OCI-LY7 (cell line): ENCODE data around the gene CRADD. TPM values are rescaled to one million over a fixed set of nuclear protein-coding genes. Genes with fewer than 3 reads are reported as not detected.

Experiments used
- BruUV-seq: library from RNA; stranded (reverse); fragments of 400-500 nt; replicated peaks from 2 replicates; lab custom pipeline; 2021; lab: Mats Ljungman, UMichigan
- CTCF ChIA-PET: fragments of 300-600 bp; sonication (Branson Sonifier 250); formaldehyde crosslinking; loops from one replicate; lab custom pipeline; 2022; ENCODE audit warnings: antibody characterized with exemption; ENCODE audit not compliant: unreplicated experiment; lab: Charles Lee
- POLR2A ChIA-PET: fragments of 300-600 bp; sonication (Branson Sonifier 250); formaldehyde crosslinking; loops from one replicate; lab custom pipeline; 2022; ENCODE audit warnings: antibody characterized with exemption; lab: Charles Lee
- DNase-seq: peaks from one replicate; pipeline ENCODE4 v3.0.0-alpha.2; 2015; ENCODE audit warnings: low spot score
- H2AFZ ChIP-seq: fragments of 200-600 bp; sonication (generic), shearing (Covaris generic); 2 replicates; pipeline ENCODE4 v1.6.1; 2014; ENCODE audit warnings: mild to moderate bottlenecking, antibody characterized with exemption, low read length, moderate library complexity
- H3K27ac ChIP-seq: fragments of 200-600 bp; sonication (generic); 2 replicates; pipeline ENCODE4 v1.5.1; 2014; ENCODE audit warnings: mixed run types, low read depth, mild to moderate bottlenecking, moderate library complexity, low read length, inconsistent platforms; ENCODE audit not compliant: poor library complexity, severe bottlenecking
- H3K36me3 ChIP-seq: fragments of 200-600 bp; sonication (generic); 2 replicates; pipeline ENCODE4 v1.6.1; 2014; ENCODE audit warnings: mild to moderate bottlenecking, antibody characterized with exemption, low read length, moderate library complexity, mixed read lengths; ENCODE audit not compliant: insufficient read depth
- H3K4me1 ChIP-seq: fragments of 200-600 bp; sonication (generic); 2 replicates; pipeline ENCODE4 v1.5.1; 2014; ENCODE audit warnings: mild to moderate bottlenecking, low read length; ENCODE audit not compliant: insufficient read depth, poor library complexity, severe bottlenecking
- H3K4me2 ChIP-seq: fragments of 200-600 bp; sonication (generic); 2 replicates; pipeline ENCODE4 v1.6.1; 2014; ENCODE audit warnings: mild to moderate bottlenecking, low read length
- H3K4me3 ChIP-seq: fragments of 200-600 bp; sonication (generic); 2 replicates; pipeline ENCODE4 v1.5.1; 2014; ENCODE audit warnings: mild to moderate bottlenecking, low read depth, low read length; ENCODE audit not compliant: poor library complexity, severe bottlenecking
- H3K79me2 ChIP-seq: fragments of 200-600 bp; sonication (generic); 2 replicates; pipeline ENCODE4 v1.6.1; 2016; ENCODE audit warnings: low read depth, mild to moderate bottlenecking, low read length, moderate library complexity, mixed read lengths; ENCODE audit not compliant: insufficient read depth
- H3K9me2 ChIP-seq: fragments of 200-600 bp; sonication (generic); 2 replicates; pipeline ENCODE4 v1.6.1; 2016; ENCODE audit warnings: mild to moderate bottlenecking, low read length, mixed read lengths; ENCODE audit not compliant: insufficient read depth
- H3K9me3 ChIP-seq: fragments of 200-600 bp; sonication (generic); 2 replicates; pipeline ENCODE4 v1.6.1; 2014; ENCODE audit warnings: mild to moderate bottlenecking, mixed run types, low read length, mixed read lengths
- H4K20me1 ChIP-seq: fragments of 200-600 bp; sonication (generic); 2 replicates; pipeline ENCODE4 v1.6.1; 2014; ENCODE audit warnings: mild to moderate bottlenecking, antibody characterized with exemption, low read length, moderate library complexity, mixed read lengths; ENCODE audit not compliant: insufficient read depth
- CTCF ChIP-seq: fragments of 200-600 bp; sonication (generic); conservative IDR thresholded peaks from 2 replicates; pipeline ENCODE4 v1.5.1; 2014; ENCODE audit warnings: mild to moderate bottlenecking, antibody characterized with exemption, low read length, moderate library complexity, mixed read lengths
- EZH2phosphoT487 ChIP-seq: fragments of 200-600 bp; sonication (generic); IDR thresholded peaks from 2 replicates; pipeline ENCODE4 v1.6.1; 2018; ENCODE audit warnings: low read depth, borderline replicate concordance, mild to moderate bottlenecking, mixed run types, antibody characterized with exemption, low read length, moderate library complexity, mixed read lengths
- intact Hi-C: fragments of 100-400 bp; cut with micrococcal nuclease; formaldehyde crosslinking; loops from one replicate; pipeline ENCODE4 v1.10.0; 2022; ENCODE audit not compliant: unreplicated experiment
- total RNA-seq, 2 experiments: library from RNA; depleted of rRNA in 1 of 2; stranded (reverse); fragments of >200 nt in 1 of 2; shearing (Covaris generic) in 1 of 2; gene quantifications; 2 replicates each; pipeline ENCODE4 v1.2.3, GENCODE V29; 2014 to 2022

CRADD gene
- total RNA-seq, 2 experiments from 2014 or later, result 10.5 to 16.8 TPM

- POLR2A ChIA-PET, result no interaction called here
These were observed 59.5 kb downstream of the CRADD start for GRCh38 chr12:93736640-93737178.

GRCh38 chr12:93737457-93738198, 60.5 kb downstream of the CRADD start:
- POLR2A ChIA-PET, result no interaction called here
- no TSS peak for BruUV-seq

More at GRCh38 chr12:93736640-93737178, 59.5 kb downstream of the CRADD start:
- BruUV-seq, result no TSS peak
- intact Hi-C loops, result no loop called here
- TF ChIP-seq EZH2phosphoT487 (no peak), CTCF (no peak)
- Histone ChIP-seq H3K79me2 (no peaks in the 10 kb centered on the region), H4K20me1 (no peaks in the 10 kb centered on the region), H3K27ac (no peak overlapping the region), H2AFZ (no peak overlapping the region), H3K4me3 (no peak overlapping the region), H3K36me3 (no peaks in the 10 kb centered on the region), H3K4me2 (no peak overlapping the region), H3K9me3 (no peaks in the 10 kb centered on the region), H3K4me1 (no peaks in the 10 kb centered on the region), H3K9me2 (no peaks in the 10 kb centered on the region)
- DNase-seq, result no peak
- CTCF ChIA-PET, result no interaction called here

More at GRCh38 chr12:93737457-93738198, 60.5 kb downstream of the CRADD start:
- no peaks in the 10 kb centered on the region for H3K4me1 ChIP-seq
- no peak overlapping the region for H3K4me3 ChIP-seq
- H4K20me1 ChIP-seq, result no peaks in the 10 kb centered on the region; the same call in 1 of the 2 replicates
- H3K9me3 ChIP-seq, result no peaks in the 10 kb centered on the region
- H3K27ac ChIP-seq, result no peak overlapping the region
- intact Hi-C loops, result no loop called here
- no peak overlapping the region for H3K4me2 ChIP-seq
- DNase-seq, result no peak
- no peak overlapping the region for H2AFZ ChIP-seq
- CTCF ChIA-PET, result no interaction called here
- no peaks in the 10 kb centered on the region for H3K79me2 ChIP-seq
- no peak for TF ChIP-seq CTCF
- no peak for TF ChIP-seq EZH2phosphoT487
- H3K36me3 ChIP-seq, result no peaks in the 10 kb centered on the region
- no peaks in the 10 kb centered on the region for H3K9me2 ChIP-seq
